SH-SY5Y (cell line): ENCODE measurements around the gene LHFPL3.

Experiments
- GATA2 ChIP-seq: IDR thresholded peaks from 2 replicates; pipeline ENCODE4 v1.6.1; 2011; ENCODE audit warnings: mild to moderate bottlenecking, low read depth, low read length
- GATA3 ChIP-seq: IDR thresholded peaks from 2 replicates; pipeline ENCODE4 v1.6.1; 2011; ENCODE audit warnings: low read depth, mild to moderate bottlenecking, low read length, moderate library complexity

GRCh38 chr7:104814126-104814525 is 485.7 kb downstream of the LHFPL3 start:
- TF ChIP-seq GATA2 (no peak), GATA3 (no peak)
